ENCODE results near the gene STAC3.
A peak's percentile ranks its signal among the peaks of the same experiment; 100 is the strongest.

DNA sequence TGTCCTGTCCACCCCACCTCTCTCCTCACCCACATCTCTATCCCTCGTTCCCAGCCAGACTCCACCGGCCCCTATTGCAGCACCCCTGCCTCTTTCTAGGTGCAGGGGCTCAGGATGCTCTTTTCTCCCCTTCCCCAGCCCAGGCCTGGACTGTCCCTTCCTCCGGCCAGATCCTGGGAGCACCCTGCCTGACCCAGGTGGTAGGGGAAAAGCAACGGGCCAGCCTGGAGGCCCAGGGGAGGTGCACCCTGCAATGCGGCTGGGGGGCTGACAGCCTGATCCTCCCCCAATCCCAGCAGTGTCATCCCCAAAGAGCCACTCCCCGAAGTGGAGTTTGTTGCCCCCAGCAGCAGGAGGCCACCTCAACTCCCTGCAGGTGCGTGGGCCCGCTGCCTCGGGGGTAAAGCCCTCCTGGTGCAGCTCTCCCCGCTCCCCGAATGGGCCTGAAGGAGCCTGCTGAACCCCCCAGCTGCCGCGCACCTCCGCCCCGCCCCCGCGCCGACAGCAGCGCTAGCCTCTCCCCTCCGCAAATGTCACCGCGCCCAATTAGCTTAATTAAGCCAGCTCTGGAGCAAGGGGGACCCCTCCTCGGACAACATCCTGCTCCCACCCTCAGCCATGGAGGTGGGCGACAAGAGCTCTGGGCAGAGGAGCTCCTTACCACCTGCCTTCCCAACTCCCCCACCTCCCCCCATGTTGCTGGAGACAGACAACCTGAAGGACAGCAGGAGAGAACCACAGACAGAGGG is 29.6 kb downstream of the STAC3 start:
- TF ChIP-seq, protein P1, sequence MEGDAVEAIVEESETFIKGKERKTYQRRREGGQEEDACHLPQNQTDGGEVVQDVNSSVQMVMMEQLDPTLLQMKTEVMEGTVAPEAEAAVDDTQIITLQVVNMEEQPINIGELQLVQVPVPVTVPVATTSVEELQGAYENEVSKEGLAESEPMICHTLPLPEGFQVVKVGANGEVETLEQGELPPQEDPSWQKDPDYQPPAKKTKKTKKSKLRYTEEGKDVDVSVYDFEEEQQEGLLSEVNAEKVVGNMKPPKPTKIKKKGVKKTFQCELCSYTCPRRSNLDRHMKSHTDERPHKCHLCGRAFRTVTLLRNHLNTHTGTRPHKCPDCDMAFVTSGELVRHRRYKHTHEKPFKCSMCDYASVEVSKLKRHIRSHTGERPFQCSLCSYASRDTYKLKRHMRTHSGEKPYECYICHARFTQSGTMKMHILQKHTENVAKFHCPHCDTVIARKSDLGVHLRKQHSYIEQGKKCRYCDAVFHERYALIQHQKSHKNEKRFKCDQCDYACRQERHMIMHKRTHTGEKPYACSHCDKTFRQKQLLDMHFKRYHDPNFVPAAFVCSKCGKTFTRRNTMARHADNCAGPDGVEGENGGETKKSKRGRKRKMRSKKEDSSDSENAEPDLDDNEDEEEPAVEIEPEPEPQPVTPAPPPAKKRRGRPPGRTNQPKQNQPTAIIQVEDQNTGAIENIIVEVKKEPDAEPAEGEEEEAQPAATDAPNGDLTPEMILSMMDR (tag by site-specific recombination; IDR thresholded peaks at IDR 0.05): no peak
- peak; percentile 73 for TF ChIP-seq GLIS1 (tag by site-specific recombination; IDR thresholded peaks at IDR 0.05)
- no peak for TF ChIP-seq TCF7L2 (IDR thresholded peaks at IDR 0.05; ENCODE audit: borderline replicate concordance, low read depth, low read length)
- no peak for TF ChIP-seq REPIN1 (tag by site-specific recombination; IDR thresholded peaks at IDR 0.05; ENCODE audit: low read depth)

Data from HEK293 (cell line).